ENCODE data around the gene HLA-DMA. TPM values are rescaled to one million over a fixed set of nuclear protein-coding genes. Genes with fewer than 3 reads are reported as not detected.

HLA-DMA gene
- total and polyA plus RNA-seq, 2 of the 13 experiments (the other 11 are each of a cell fraction or from before 2014, with no cell fraction given): 0.70 to 0.71 TPM

DNA sequence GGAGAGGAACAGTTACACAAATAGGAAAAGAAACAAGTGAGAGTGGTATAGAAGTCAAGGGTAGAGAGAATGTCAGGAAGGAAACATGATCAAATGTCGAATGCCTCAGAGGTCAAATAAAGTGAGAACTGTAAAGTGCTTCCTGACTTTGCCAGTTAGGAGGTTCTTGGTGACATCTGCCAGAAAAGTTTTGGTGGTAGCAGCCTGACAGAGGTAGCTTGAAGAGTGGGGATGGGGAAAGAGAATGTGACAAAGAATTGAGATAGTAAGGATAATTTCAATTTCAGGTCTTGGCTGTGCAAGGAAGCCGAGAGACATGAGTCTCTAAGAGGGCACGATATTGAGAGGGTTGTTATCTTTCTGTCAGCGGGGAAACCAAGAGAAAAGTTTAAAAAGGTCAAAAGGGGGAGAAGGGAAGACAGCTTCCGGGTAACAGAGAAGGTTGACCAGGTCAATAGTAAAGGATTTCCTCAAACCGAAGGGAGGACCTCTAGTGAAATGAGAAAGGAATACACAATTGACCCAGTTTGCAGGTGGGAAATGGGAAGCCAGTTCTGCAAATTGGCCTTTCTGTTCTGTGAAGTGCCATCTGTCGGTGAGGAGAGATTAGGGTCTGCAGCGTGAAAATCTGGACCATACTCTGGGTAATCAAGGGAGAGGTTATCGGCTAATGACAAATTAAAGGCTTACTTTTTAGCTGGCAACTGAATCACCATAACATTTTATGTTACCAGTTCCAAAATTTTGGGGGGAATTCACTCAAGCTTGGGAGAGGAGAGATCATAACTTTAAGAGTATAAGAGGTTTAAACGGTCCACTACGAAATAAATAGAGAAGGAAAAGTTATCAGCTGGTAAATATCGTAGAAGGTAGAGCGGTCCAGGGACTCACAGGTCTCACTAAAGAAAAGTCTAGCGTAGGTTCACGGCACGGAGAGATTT, 14.5 kb upstream of the HLA-DMA start (continued):
- no peak for TF ChIP-seq ZBTB40 (IDR thresholded peaks at IDR 0.05)
- no peak for TF ChIP-seq ZBTB40 (CRISPR knock-in tag; IDR thresholded peaks at IDR 0.05)
- TF ChIP-seq PAWR (CRISPR knock-in tag; IDR thresholded peaks at IDR 0.05; ENCODE audit: borderline replicate concordance): no peak
- TF ChIP-seq SMAD3 (CRISPR knock-in tag; IDR thresholded peaks at IDR 0.05): peak; percentile 37; the same call in 1 of the 2 replicates
- TF ChIP-seq ZFP36 (IDR thresholded peaks at IDR 0.05; ENCODE audit: borderline replicate concordance, low read depth, low read length, partially characterized antibody): no peak
- no peak for TF ChIP-seq ZNF75D (CRISPR knock-in tag; IDR thresholded peaks at IDR 0.05; ENCODE audit: borderline replicate concordance)
- TF ChIP-seq ARHGAP35 (CRISPR knock-in tag; IDR thresholded peaks at IDR 0.05; ENCODE audit: borderline replicate concordance): no peak
- no peak; the same call in 1 of the 2 replicates for TF ChIP-seq ZNF556 (CRISPR knock-in tag; IDR thresholded peaks at IDR 0.05; ENCODE audit: borderline replicate concordance)
- TF ChIP-seq XRCC5 (optimal IDR thresholded peaks at IDR 0.05; ENCODE audit: low read length): peak; percentile 72
- TF ChIP-seq, protein P1, sequence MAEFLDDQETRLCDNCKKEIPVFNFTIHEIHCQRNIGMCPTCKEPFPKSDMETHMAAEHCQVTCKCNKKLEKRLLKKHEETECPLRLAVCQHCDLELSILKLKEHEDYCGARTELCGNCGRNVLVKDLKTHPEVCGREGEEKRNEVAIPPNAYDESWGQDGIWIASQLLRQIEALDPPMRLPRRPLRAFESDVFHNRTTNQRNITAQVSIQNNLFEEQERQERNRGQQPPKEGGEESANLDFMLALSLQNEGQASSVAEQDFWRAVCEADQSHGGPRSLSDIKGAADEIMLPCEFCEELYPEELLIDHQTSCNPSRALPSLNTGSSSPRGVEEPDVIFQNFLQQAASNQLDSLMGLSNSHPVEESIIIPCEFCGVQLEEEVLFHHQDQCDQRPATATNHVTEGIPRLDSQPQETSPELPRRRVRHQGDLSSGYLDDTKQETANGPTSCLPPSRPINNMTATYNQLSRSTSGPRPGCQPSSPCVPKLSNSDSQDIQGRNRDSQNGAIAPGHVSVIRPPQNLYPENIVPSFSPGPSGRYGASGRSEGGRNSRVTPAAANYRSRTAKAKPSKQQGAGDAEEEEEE (CRISPR knock-in tag; IDR thresholded peaks at IDR 0.05; ENCODE audit: borderline replicate concordance): no peak
- TF ChIP-seq MLX (CRISPR knock-in tag; IDR thresholded peaks at IDR 0.05): no peak; the same call in 1 of the 2 replicates
- TF ChIP-seq, protein P2, sequence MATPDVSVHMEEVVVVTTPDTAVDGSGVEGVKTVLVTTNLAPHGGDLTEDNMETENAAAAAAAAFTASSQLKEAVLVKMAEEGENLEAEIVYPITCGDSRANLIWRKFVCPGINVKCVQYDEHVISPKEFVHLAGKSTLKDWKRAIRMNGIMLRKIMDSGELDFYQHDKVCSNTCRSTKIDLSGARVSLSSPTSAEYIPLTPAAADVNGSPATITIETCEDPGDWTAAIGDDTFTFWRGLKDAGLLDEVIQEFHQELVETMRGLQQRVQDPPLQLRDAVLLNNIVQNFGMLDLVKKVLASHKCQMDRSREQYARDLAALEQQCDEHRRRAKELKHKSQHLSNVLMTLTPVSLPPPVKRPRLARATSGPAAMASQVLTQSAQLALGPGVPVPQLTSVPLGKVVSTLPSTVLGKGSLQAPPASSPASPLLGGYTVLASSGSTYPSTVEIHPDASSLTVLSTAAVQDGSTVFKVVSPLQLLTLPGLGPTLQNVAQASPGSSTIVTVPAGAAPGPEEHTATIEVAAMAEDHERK (CRISPR knock-in tag; IDR thresholded peaks at IDR 0.05; ENCODE audit: low read depth): no peak
- TF ChIP-seq ZNF7 (CRISPR knock-in tag; IDR thresholded peaks at IDR 0.05): no peak
- TF ChIP-seq KDM2A (CRISPR knock-in tag; IDR thresholded peaks at IDR 0.05; ENCODE audit: borderline replicate concordance, low read depth): no peak; the same call in 1 of the 2 replicates
